HG02571 (cell line): ENCODE results near the gene GPR55.

Experiments used
- ATAC-seq: cut with Tn5 transposase; IDR thresholded peaks from one replicate; pipeline ENCODE4 v1.9.1; 2021; ENCODE audit warnings: mild to moderate bottlenecking, moderate library complexity; ENCODE audit not compliant: unreplicated experiment

Gene GPR55

DNA sequence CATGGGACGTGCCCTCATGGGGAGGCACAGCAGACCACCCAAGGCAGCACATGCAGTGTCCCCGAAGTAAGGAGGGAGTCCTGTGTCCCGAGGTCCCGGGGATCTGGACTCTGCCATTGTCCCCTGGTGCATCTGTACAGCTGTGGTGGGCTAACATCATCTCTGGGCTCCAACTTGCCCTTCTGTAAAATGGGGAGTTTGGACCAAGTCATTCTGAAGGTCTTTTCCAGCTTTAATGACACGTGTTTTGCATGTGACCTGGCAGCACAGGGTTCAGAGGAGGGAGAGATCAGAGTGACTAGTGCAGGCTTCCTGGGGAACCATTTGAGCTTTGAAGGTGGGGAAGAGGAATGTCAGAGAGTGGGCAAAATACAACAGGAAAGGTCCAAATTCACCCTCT lies 38.8 kb downstream of the GPR55 start:
- no peak for ATAC-seq

DNA sequence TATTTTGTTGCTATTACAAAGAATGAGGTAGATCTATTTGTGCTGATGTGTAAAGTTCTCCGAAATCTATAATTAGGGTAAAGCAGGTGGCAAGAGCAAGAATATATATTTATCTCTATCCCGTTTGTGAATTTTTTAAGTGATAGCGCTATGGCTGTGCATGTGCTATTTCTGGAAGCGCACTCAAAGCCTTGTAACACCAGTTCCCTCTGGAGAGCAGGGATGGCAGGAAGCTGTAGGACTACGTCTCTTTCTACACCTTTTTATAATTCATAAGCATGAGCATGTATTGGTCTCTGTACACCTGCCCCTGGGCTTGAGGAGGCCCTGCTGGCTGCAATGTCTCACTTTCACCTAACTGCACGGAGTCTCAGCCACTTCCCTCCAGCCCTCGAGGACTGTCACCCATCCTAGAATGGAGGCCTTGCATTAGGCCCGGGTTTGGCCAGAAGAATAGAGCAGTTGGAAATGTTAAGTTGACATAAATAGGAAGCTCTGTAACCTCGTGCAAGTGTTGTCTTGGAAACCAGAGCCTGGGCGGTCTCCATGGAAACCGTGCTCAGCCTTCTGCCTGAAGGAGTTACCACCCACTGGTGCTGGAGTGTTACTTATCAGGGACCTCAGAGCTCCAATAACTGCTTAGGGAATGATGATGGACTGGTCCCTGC lies 39.4 kb downstream of the GPR55 start:
- no peak for ATAC-seq

DNA sequence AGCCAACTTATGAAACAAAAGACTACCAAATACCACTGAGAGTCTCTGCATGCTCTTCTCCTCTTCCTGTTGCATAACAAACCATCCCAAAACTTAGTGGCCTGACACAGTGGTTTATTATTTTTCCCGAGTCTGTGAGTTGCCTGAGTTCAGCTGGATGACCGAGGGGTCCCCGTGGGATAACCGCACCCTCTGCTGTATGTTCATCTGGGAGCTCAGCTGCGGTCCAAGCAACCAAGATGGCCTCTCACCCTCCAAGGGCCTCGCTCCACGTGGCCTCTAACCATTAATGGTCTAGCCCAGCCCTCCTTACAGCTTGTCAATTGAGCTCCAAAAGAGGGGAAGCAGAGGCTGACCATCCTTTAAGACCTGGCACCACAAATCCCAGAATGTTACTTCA lies 43.2 kb downstream of the GPR55 start:
- no peak for ATAC-seq

DNA sequence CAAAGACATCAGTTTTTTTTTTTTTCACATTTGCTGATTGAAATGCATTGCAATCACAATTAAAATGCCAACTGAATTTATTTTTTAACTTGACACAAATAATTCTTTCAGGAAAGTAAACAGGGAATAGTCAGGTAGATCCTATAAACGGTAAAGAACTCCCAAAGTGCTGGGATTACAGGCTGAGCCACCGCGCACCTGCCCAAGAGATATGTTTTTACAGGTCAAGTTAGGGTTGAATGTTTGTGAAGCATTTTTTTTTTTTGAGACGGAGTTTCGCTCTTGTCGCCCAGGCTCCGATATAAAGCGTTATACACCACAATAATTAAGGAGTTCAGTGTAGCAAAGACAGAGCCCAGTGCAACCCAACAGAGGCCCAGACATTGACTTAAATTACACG lies 45.2 kb downstream of the GPR55 start:
- ATAC-seq = no peak

DNA sequence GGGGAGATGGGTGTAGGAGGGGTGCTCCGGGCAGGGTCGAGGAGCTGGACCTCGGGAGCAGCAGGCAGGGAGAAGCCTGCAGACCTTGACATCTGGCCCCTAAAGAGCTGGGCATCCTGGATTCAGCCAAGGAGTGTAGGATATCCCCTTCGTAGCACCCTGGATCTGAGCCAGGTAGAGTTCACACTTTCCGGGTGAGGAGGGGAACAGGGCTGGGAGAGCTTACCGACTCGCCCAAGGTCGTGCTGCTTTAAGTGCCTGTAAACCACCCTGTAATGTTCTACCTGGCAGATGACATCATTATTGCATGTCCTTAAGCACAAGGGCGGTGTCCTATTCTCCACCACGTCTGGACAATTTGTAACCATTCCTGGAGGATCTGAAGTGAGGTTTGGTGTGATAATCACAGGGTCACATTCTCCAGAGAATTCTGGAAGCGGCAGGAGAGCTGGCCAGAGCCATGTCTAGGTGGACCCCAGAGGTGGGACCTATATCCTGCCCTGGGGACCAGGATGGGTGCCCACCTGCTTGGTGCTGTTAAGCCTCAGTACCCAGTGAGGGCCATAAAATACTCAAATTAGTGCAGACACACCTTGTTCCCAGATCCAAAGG lies 45.7 kb downstream of the GPR55 start:
- no peak for ATAC-seq

DNA sequence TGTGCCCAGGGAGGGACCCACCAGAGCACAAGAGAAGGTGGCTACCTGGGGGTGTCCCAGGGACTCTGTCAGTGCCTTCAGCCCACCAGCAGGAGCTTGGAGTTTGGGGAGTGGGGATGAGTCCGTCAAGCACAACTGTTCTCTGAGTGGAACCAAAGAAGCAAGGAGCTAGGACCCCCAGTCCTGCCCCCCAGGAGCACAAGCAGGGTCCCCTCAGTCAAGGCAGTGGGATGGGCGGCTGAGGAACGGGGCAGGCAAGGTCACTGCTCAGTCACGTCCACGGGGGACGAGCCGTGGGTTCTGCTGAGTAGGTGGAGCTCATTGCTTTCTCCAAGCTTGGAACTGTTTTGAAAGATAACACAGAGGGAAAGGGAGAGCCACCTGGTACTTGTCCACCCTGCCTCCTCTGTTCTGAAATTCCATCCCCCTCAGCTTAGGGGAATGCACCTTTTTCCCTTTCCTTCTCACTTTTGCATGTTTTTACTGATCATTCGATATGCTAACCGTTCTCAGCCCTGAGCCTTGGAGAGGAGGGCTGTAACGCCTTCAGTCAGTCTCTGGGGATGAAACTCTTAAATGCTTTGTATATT lies 46.3 kb downstream of the GPR55 start:
- no peak for ATAC-seq

DNA sequence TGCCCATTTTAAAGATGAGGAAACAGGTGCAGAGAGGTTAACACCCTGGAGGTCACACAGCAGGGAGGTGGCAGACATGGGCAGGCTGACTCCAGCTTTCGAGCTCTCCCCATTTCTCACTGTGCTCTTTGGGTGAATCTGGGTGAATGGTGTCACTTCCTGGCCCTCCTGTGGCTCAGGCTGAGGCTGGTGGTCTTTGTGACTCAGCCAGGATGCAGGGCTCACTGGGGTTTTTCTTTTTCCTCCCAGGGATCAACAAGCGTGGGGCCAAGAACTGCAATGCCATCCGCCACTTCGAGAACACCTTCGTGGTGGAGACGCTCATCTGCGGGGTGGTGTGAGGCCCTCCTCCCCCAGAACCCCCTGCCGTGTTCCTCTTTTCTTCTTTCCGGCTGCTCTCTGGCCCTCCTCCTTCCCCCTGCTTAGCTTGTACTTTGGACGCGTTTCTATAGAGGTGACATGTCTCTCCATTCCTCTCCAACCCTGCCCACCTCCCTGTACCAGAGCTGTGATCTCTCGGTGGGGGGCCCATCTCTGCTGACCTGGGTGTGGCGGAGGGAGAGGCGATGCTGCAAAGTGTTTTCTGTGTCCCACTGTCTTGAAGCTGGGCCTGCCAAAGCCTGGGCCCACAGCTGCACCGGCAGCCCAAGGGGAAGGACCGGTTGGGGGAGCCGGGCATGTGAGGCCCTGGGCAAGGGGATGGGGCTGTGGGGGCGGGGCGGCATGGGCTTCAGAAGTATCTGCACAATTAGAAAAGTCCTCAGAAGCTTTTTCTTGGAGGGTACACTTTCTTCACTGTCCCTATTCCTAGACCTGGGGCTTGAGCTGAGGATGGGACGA lies 47.1 kb downstream of the GPR55 start:
- ATAC-seq = no peak

DNA sequence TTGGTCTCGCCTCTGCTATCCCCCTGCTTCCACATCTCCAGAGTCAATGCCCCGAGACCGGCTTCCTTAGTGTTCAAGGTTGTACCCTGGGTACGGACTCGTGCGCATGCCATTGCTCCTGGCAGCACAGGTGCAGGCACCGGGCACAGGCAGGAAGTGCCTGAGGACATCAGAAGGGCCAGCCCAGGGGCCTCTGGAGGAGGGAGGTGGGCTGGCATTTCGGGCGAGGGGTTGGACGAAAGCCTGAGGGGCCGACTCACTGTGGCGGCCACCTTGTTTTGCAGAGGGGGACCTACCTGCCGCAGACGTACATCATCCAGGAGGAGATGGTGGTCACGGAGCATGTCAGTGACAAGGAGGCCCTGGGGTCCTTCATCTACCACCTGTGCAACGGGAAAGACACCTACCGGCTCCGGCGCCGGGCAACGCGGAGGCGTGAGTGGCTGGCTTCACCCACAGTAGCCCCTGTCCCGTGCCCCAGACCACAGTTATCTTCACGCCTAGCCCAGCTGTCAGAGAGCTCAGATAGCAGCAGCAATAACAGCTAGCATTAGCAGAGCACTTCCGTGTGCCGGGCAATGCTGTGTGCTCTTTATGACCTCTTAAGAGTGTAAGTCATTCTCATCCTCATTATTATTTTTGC lies 47.8 kb downstream of the GPR55 start:
- ATAC-seq = no peak

DNA sequence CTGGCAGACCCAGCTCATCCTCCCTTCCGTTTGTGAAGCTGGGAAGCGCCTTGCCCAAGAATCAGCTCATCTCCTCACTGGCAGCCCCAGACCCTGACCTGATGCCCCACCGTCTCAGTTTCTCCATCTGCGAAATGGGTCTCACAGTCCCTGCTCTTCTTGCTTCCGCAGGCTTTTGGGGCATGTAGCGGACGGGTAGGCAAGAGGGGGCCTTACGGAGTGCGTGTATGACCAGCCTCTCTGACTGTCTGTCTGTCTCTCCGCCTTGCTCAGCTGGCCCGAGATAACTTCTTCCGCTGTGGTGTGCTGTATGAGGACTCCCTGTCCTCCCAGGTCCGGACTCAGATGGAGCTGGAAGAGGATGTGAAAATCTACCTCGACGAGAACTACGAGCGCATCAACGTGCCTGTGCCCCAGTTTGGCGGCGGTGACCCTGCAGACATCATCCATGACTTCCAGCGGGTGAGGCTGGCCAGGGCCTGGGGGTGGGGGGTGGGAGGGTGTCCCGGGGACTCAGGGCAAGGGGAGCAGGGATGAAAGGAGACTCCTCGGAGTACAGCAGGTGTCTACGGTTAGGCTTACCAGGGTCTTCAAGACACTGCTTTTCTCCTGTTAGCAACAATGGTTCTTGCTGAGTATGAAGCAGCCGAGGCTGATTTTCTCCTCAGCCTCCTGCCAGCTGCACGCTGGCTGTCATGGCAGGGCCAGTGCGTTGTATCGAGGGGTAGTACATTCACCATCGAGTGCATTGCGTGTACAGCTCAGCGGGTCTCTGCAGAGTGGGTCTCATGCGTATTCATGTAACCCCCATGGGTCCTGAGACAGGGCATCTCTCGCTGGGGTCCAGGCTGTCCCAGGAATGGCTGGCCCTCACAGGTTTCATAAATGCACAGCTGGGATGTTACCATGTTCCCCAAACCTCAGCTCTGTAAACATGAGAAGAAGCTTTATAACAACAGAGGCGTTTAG lies 49.4 kb downstream of the GPR55 start:
- ATAC-seq = no peak

DNA sequence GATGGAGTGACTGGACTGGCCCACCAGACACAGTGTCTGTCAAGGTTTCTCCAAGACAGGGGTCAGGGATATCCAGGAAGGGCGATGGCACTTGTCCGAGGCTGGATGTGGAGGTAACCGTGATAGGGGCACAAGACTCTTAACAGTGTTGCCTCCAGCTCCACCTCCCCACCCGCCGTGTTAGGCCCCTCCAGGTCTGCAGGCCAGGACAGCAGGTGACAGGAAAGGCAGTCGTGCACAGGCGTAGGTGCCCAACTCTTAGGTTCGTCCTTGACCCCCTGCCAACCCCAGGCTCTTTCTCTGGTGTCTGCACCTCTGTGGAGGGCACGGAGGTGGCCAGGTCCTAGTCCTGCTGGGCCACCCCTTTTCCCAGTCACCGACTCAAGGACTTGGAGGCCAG lies 50.2 kb downstream of the GPR55 start:
- ATAC-seq = no peak

DNA sequence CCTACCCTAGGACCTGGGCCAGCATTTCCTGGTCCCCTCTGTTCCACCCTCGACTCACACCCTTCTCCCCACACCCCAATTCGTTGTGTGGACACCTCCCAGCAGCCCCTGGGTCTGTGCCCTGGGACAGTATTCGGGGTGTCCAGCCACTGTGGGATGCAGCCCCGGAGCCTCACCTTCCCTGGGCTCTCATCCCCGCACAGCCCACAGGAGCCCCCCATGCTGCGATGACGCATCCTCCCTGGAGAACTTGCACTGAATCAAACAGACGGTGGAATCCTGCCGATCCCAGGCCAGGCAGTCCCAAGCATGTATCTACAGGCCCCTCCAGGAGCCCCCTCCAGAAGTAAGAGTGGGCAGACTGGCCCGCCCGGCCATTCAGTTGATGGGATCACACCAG lies 50.6 kb downstream of the GPR55 start:
- no peak for ATAC-seq

DNA sequence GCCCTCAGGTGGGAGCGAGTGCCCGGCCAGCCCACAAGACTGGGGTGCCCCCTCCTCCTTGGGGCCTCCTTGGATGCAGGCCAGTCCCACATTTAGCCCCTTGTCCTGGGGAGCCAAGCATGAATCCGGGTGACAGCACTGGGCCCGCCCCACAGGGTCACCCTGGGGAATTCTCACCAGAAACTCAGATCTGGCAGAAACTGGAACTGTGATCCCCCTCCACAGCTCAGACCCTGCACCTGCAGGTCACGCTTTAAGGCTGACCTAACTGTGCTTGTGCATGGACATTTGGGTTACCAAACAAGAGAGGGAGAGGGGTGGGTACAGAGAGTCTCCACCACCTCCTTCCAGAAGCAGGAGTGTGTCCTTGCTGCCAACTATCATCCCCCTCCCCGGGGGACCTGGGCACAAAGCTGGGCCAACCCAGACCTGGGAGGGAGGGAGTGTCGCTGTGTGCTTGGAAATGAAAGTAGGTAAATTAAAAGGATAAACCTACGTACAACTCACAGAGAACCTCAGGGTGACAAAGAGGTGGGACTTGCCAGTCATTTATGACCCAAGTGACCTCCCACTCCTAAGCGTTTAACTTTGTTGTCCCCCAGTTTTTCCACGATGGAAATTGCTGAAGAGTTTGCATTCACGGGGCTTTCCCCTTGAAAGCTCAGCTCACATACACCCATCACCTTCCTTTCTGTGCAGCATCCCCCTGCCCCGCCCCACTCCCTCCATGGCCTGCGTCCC lies 51.2 kb downstream of the GPR55 start:
- peak; percentile 74 for ATAC-seq

DNA sequence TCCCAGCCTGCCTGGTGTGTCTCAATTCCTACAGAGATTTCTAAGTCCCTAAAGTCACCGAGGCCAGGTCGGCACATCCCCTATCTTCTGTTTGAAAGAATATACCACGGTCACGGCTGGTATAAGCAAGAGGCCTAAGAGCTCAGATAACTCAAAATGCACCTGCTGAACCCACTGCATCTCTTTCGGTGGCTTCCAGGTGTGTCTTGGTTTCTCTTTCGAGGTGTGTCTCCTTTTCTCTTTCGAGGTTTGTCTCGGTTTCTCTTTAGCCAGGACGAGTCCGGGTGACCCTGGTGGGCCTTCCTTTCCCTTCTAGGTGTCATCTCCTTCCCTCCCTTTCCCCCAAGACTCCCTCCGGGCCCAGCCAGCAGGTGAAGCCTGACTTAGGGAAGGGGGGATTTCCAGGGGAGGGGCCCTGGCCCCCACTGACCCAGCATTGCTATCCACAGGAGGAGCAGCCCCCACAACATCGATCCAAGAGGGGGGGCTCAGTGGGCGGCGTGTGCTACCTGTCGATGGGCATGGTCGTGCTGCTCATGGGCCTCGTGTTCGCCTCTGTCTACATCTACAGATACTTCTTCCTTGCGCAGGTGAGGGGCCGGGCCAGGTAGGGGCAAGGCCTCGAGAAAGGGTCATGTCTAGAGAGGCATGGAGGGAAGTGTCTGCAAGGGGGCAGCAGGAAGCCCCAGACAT lies 51.9 kb downstream of the GPR55 start:
- peak; percentile 60 for ATAC-seq

DNA sequence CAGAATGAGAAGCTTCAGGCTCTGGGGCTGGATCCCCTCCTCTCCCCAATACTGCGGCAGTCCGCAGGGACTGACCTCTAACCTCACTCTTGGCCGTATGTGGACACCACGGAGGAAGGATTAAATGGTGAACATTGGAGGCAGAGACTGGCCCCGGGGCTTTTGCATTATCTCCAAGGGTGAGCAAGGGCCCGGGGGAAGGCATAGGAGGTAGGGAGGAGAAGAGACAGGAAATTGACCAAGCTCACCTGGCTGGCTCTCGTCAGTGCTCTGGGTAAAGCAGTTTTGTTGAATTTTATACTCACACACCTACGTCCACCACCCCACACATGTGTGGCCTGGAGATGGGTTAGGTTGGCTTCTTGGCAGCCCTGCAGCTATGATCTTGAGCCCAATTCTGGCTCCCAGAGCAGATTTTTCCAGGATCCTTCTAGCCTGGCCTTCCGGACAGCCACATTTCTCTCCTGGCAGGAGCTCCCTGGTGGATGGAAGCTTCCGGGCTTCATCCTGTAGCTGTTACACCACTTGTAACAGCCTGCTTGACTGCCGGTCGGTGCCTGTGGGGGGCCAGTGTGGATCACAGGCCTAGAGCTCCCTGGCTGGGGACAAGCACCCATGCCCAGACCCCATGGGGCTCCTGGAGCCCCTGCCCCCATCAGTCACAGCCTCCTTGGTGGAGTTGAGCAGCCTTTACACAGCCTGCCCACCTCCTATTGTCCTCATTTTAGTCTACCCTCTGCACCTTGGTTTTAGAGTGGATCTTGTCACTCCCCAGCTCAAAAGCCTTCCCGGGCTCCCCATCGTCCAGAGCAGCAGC lies 52.7 kb downstream of the GPR55 start:
- ATAC-seq = no peak

DNA sequence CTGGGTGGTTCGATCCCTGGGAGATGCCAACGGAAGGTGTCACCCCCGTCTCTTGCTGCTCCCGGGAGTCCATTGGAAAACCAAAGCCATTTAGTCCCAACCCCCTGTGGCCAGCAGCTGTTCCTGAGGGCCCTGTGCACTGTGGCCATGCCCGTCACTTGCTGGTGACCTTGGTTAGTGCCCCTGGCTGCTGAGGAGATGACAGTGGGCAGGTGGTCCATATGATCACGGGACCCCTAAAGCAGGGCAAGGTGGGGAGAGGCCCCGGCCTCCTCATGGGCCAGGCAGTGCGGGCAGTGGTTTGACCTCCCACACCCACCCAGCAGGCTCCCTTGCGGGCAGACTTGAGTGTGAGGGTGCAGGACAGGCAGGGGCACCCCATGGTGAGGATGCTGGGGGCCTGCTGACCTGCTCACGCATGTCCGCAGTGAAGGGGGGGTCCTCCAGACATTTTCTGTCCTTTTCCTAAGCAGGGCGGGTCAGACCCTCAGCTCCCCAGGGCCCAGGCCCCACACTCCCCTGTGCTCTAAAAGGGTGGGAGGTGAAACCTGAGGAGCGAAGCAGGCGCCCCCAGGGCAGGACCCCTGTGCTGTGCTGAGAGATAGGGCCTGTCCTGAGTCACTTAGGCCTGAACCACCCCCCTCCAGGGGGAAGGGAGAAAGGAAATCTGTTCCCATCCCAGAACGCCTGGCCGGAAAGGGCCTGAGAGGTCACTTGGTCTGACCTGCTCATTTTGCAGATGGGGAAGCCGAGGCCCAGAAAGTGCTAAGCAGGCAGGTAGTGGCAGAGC lies 53.5 kb downstream of the GPR55 start:
- no peak for ATAC-seq

DNA sequence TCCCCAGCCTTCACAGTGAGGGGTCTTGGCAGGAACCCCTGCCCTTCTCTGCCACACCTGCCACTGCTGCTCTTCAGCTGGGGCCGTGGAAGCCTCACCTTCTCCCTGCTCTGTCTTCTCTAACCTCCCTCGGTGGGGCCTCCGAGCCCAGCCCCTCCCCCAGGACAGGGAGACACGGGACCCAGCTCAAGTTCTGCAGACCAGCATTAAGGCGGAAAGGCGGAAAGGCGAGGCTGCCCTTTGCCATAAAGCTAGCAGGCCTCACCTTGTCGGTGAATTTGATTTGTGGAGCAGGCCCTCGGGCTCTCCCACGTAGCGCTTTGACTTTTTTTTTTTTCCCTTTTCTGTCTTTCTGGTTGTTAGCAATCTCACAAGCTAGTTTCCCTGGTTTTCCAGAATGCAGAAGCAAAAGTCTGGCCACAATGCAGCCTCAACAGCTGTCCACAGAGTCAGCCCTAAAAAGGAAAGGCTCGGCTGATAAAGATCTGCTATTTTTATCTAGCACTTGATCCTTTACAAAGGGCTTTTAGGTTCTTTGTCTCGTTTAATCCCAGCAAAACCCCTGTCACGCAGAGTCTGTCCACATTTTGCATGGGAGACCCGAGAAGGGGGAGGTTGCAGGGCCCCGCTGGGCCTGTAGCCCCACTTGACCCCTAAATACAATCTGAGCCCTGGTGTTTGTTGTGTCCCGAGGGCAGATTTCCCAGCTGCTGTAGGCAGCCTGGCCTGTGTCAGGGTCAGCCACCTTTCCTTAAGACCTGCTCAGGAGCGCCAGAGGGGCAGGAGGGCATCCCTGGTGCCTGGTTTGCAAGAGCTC lies 54.3 kb downstream of the GPR55 start:
- no peak for ATAC-seq
